Right lobe of liver (tissue), 4 donors: Measurements from ENCODE around the gene STX1B.

Experiments
- POLR2A ChIP-seq: fragments of 450-650 bp; IDR thresholded peaks from one replicate; pipeline ENCODE4 v1.6.1; 2017; ENCODE audit warnings: antibody characterized with exemption, mild to moderate bottlenecking
- TF ChIP-seq, protein P1 (sequence below), 4 donors: fragments of 200-600 bp in 3 of 4; fragments of 450-650 bp in 1 of 4; IDR thresholded peaks; one replicate each; pipeline versions ENCODE4 v1.5.1 to v1.8.0; 2016 to 2022; ENCODE audit warnings: antibody characterized with exemption in 4 of 4, mild to moderate bottlenecking in 2 of 4
- donor health status: DM: no; HTN: no; CAD: no.
- donor health status: DM: no; HTN: no; CAD: no.
- donor health status: DM: no; HTN: yes; CAD: no.

DNA sequence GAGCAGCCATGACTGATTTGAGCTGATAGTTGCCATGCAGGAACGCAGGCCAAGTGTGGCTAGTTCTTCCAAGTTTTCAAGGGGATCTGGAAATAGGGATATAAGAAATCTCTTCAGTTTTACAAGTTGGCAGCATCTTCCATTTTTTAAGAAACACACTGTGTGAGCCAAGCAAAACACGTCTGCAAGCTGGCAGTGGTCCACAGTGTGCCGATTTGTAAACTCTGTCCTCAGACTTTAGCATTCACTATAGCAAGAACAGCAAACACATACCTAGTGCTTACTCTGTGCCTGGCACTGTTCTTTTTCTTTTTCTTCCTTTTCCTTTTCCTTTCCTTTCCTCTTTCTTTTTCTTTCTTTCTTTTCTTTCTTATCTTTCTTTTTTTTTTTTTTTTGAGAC lies 58.7 kb downstream of the STX1B start:
- TF ChIP-seq, protein P1, sequence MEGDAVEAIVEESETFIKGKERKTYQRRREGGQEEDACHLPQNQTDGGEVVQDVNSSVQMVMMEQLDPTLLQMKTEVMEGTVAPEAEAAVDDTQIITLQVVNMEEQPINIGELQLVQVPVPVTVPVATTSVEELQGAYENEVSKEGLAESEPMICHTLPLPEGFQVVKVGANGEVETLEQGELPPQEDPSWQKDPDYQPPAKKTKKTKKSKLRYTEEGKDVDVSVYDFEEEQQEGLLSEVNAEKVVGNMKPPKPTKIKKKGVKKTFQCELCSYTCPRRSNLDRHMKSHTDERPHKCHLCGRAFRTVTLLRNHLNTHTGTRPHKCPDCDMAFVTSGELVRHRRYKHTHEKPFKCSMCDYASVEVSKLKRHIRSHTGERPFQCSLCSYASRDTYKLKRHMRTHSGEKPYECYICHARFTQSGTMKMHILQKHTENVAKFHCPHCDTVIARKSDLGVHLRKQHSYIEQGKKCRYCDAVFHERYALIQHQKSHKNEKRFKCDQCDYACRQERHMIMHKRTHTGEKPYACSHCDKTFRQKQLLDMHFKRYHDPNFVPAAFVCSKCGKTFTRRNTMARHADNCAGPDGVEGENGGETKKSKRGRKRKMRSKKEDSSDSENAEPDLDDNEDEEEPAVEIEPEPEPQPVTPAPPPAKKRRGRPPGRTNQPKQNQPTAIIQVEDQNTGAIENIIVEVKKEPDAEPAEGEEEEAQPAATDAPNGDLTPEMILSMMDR (IDR thresholded peaks at IDR 0.05): no peak
- TF ChIP-seq POLR2A: no peak
